Right cardiac atrium (tissue), 5 donors: ENCODE data around the gene NEGR1. TPM values are rescaled to one million over a fixed set of nuclear protein-coding genes. Genes with fewer than 3 reads are reported as not detected.

ENCODE experiments used
- ATAC-seq, 2 donors: fragments of 200-7000 bp; cut with Tn5 transposase; one replicate each; pipeline versions ENCODE4 v1.8.0 to v1.9.1; 2020; ENCODE audit warnings: moderate library complexity in 2 of 2, mild to moderate bottlenecking in 1 of 2
- DNase-seq, 3 donors: peaks; one replicate each; pipeline ENCODE4 v3.0.0-alpha.2; 2020
- H3K27ac ChIP-seq: one replicate; pipeline ENCODE4 v1.5.1; 2013; ENCODE audit warnings: mild to moderate bottlenecking, low read length, control low read depth, moderate library complexity
- H3K27me3 ChIP-seq: one replicate; pipeline ENCODE4 v1.6.1; 2013; ENCODE audit not compliant: control insufficient read depth, insufficient read depth
- H3K4me1 ChIP-seq: one replicate; pipeline ENCODE4 v1.6.1; 2013; ENCODE audit warnings: low read length; ENCODE audit not compliant: control insufficient read depth, insufficient read depth
- H3K4me3 ChIP-seq: one replicate; pipeline ENCODE4 v1.5.1; 2013; ENCODE audit warnings: low read length, control low read depth
- H3K9me3 ChIP-seq: one replicate; pipeline ENCODE4 v1.6.1; 2013; ENCODE audit warnings: low read length; ENCODE audit not compliant: control insufficient read depth
- WGBS: extraction: QIAGEN DNeasy Blood & Tissue Kit; methylation state at CpG from one replicate; pipeline ENCODE4 v1.1.7; 2013; 5-methylcytosine and 5-hydroxymethylcytosine counted together
- intact Hi-C, 4 donors: fragments of 100-400 bp; cut with DNase I; formaldehyde crosslinking; loops; one replicate each; pipeline versions ENCODE4 v1.11.0 to v1.14.0; 2022 to 2023
- polyA plus RNA-seq: library from polyadenylated mRNA; stranded (reverse); fragments of 200-250 nt; gene quantifications from one replicate; pipeline ENCODE4 v1.2.3, GENCODE V29; 2013
- total RNA-seq, 4 donors: library from RNA; stranded (reverse); fragmentation: NEBNext Ultra II Directional; extraction: Animal tissue kit (Norgen Biotek cat#: 25700); gene quantifications; one replicate each; pipeline ENCODE4 v1.2.1, GENCODE V29; 2021
- donor health status: healthy with polysubstance abuse.
- donor health status: DM: no; HTN: yes; CAD: no.
- donor health status: DM: no; HTN: no; CAD: no.
- donor health status: DM: no; HTN: yes; CAD: no; lungs with severe emphysema.
- donor health status: DM: yes; HTN: yes; CAD: no.

NEGR1 gene
- total and polyA plus RNA-seq, 5 donors = 9.1 to 26.1 (median 24.2) TPM

- intact Hi-C loops = no loop called here
- DNase-seq (no peak), ATAC-seq (no peak)
- Histone ChIP-seq H3K9me3 (no peaks in the 10 kb centered on the region), H3K27ac (no peak overlapping the region), H3K4me1 (no peaks in the 10 kb centered on the region), H3K4me3 (no peak overlapping the region), H3K27me3 (no peaks in the 10 kb centered on the region)
Observed at GRCh38 chr1:71634159-71634558, 648.2 kb downstream of the NEGR1 start.

- Histone ChIP-seq H3K4me1 (no peaks in the 10 kb centered on the region), H3K27ac (no peak overlapping the region), H3K9me3 (no peaks in the 10 kb centered on the region), H3K27me3 (no peaks in the 10 kb centered on the region), H3K4me3 (no peak overlapping the region)
- WGBS = 93% methylated on average over 1 of the region's 1 CpG
- intact Hi-C loops = no loop called here
- ATAC-seq (no peak), DNase-seq (no peak)
Observed at GRCh38 chr1:71630073-71630472, 652.3 kb downstream of the NEGR1 start.

- Histone ChIP-seq H3K27me3 (no peaks in the 10 kb centered on the region), H3K4me1 (no peaks in the 10 kb centered on the region), H3K27ac (no peak overlapping the region), H3K9me3 (no peaks in the 10 kb centered on the region), H3K4me3 (no peak overlapping the region)
- ATAC-seq = no peak
- no peak for DNase-seq
- intact Hi-C loops = no loop called here
Observed at GRCh38 chr1:71625004-71625403, 657.3 kb downstream of the NEGR1 start.

GRCh38 chr1:71623888-71624287 lies 658.5 kb downstream of the NEGR1 start:
- no peak overlapping the region for H3K27ac ChIP-seq
- no peaks in the 10 kb centered on the region for H3K27me3 ChIP-seq
- intact Hi-C loops = no loop called here
- no peaks in the 10 kb centered on the region for H3K4me1 ChIP-seq
- WGBS = 93% methylated on average over 1 of the region's 1 CpG
- no peak overlapping the region for H3K4me3 ChIP-seq
- no peaks in the 10 kb centered on the region for H3K9me3 ChIP-seq
- ATAC-seq = no peak
- no peak for DNase-seq

- DNase-seq (no peak), ATAC-seq (no peak)
- WGBS = 73% methylated on average over 1 of the region's 1 CpG
- Histone ChIP-seq H3K27ac (no peak overlapping the region), H3K4me3 (no peak overlapping the region), H3K4me1 (no peaks in the 10 kb centered on the region), H3K9me3 (no peaks in the 10 kb centered on the region), H3K27me3 (no peaks in the 10 kb centered on the region)
- intact Hi-C loops = no loop called here
Observed at GRCh38 chr1:71621785-71622184, 660.6 kb downstream of the NEGR1 start.

GRCh38 chr1:71618766-71619530 lies 663.4 kb downstream of the NEGR1 start:
- intact Hi-C loops = no loop called here
- ATAC-seq = no peak

GRCh38 chr1:71618191-71618590 lies 664.1 kb downstream of the NEGR1 start:
- WGBS = 63% methylated on average over 4 of the region's 4 CpGs
- H3K27ac ChIP-seq = no peak overlapping the region
- no peaks in the 10 kb centered on the region for H3K27me3 ChIP-seq
- no peak for DNase-seq
- ATAC-seq = no peak
- no peaks in the 10 kb centered on the region for H3K4me1 ChIP-seq
- intact Hi-C loops = no loop called here
- no peak overlapping the region for H3K4me3 ChIP-seq
- H3K9me3 ChIP-seq = no peaks in the 10 kb centered on the region

More at GRCh38 chr1:71618766-71619530, 663.4 kb downstream of the NEGR1 start:
- 86% methylated on average over 3 of the region's 3 CpGs for WGBS
- Histone ChIP-seq H3K4me1 (no peaks in the 10 kb centered on the region), H3K27me3 (no peaks in the 10 kb centered on the region), H3K4me3 (no peak overlapping the region), H3K27ac (no peak overlapping the region), H3K9me3 (no peaks in the 10 kb centered on the region)
- DNase-seq = no peak

GRCh38 chr1:71610476-71610875 lies 671.9 kb downstream of the NEGR1 start:
- H3K4me1 ChIP-seq = no peaks in the 10 kb centered on the region
- no peak overlapping the region for H3K4me3 ChIP-seq
- ATAC-seq (no peak), DNase-seq (no peak)
- no peaks in the 10 kb centered on the region for H3K27me3 ChIP-seq
- 17% methylated on average over 1 of the region's 1 CpG for WGBS
- no peaks in the 10 kb centered on the region for H3K9me3 ChIP-seq
- intact Hi-C loops = no loop called here
- no peak overlapping the region for H3K27ac ChIP-seq

GRCh38 chr1:71603044-71603776 lies 679.1 kb downstream of the NEGR1 start:
- intact Hi-C loops = no loop called here
- no peak overlapping the region for H3K4me3 ChIP-seq
- 60% methylated on average over 3 of the region's 3 CpGs for WGBS
- DNase-seq (no peak), ATAC-seq (no peak)
- H3K9me3 ChIP-seq = no peaks in the 10 kb centered on the region
- H3K27ac ChIP-seq = no peak overlapping the region
- H3K4me1 ChIP-seq = no peaks in the 10 kb centered on the region
- no peaks in the 10 kb centered on the region for H3K27me3 ChIP-seq

GRCh38 chr1:71600023-71600422 lies 682.3 kb downstream of the NEGR1 start:
- DNase-seq (no peak), ATAC-seq (no peak)
- H3K27ac ChIP-seq = no peak overlapping the region
- H3K4me1 ChIP-seq = no peaks in the 10 kb centered on the region
- no peaks in the 10 kb centered on the region for H3K27me3 ChIP-seq
- 64% methylated on average over 2 of the region's 2 CpGs for WGBS
- no peaks in the 10 kb centered on the region for H3K9me3 ChIP-seq
- intact Hi-C loops = no loop called here
- H3K4me3 ChIP-seq = no peak overlapping the region

GRCh38 chr1:71599306-71599705 lies 683.0 kb downstream of the NEGR1 start:
- Histone ChIP-seq H3K27ac (no peak overlapping the region), H3K27me3 (no peaks in the 10 kb centered on the region), H3K4me1 (no peaks in the 10 kb centered on the region), H3K4me3 (no peak overlapping the region), H3K9me3 (no peaks in the 10 kb centered on the region)
- 46% methylated on average over 1 of the region's 1 CpG for WGBS
- ATAC-seq (no peak), DNase-seq (no peak)
- intact Hi-C loops = no loop called here
